Muscle layer of duodenum (tissue), 2 donors: ENCODE data around the gene SDHB.
"Not testable (repeated sequence)": the region's sequence is repeated elsewhere in the genome, so short reads cannot be mapped to it uniquely, and the experiment has no call there.

Experiments
- H3K27ac ChIP-seq: one replicate; pipeline ENCODE4 v1.7.0; 2013; ENCODE audit warnings: mild to moderate bottlenecking, low read length
- H3K27me3 ChIP-seq: one replicate; pipeline ENCODE4 v1.7.0; 2013; ENCODE audit warnings: low read depth, mild to moderate bottlenecking, control low read depth, low read length
- H3K36me3 ChIP-seq, 2 donors: one replicate each; pipeline ENCODE4 v1.7.0; 2013; ENCODE audit warnings: low read length in 2 of 2, control low read depth in 1 of 2, mild to moderate bottlenecking in 1 of 2; ENCODE audit not compliant: insufficient read depth in 2 of 2, control insufficient read depth in 1 of 2
- H3K4me1 ChIP-seq, 2 donors: one replicate each; pipeline ENCODE4 v1.7.0; 2013; ENCODE audit warnings: low read length in 2 of 2, mild to moderate bottlenecking in 2 of 2, control low read depth in 1 of 2, moderate library complexity in 1 of 2; ENCODE audit not compliant: insufficient read depth in 2 of 2, control insufficient read depth in 1 of 2
- H3K4me3 ChIP-seq, 2 donors: one replicate each; pipeline ENCODE4 v1.7.0; 2013; ENCODE audit warnings: low read length in 2 of 2, low read depth in 1 of 2, mild to moderate bottlenecking in 1 of 2
- H3K9me3 ChIP-seq, 2 donors: one replicate each; pipeline ENCODE4 v1.7.0; 2013; ENCODE audit warnings: low read length in 2 of 2, control low read depth in 1 of 2, mild to moderate bottlenecking in 1 of 2; ENCODE audit not compliant: control insufficient read depth in 1 of 2
- donor health status: healthy.

SDHB gene

DNA sequence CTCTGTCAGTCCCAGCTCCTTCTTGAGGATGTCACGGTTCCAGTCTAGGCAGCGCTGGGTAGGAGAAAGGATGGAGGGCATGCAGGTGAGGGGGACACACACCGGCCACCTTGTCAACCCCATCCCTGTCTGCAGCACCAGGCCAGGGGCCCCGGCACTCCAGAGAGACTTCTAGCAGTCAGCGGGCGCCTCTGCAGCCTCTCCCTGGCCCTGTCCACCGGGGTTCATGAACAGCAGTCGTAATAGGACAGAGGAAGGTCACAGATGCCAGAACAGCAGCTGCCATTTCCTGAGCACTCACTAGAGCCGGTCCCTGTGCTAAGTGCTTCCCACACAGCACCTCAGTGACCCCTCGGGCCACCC, 16.3 kb upstream of the SDHB start:
- Histone ChIP-seq H3K36me3 (no peaks in the 10 kb centered on the region), H3K27ac (no peak overlapping the region), H3K27me3 (no peaks in the 10 kb centered on the region), H3K4me1 (no peaks in the 10 kb centered on the region), H3K4me3 (no peak overlapping the region), H3K9me3 (peaks cover 0 to 4% of the 10 kb centered on the region in 2 donors)

- Histone ChIP-seq H3K9me3 (peaks cover 0 to 5% of the 10 kb centered on the region in 2 donors), H3K36me3 (no peaks in the 10 kb centered on the region), H3K27me3 (no peaks in the 10 kb centered on the region), H3K4me1 (no peaks in the 10 kb centered on the region), H3K4me3 (no peak overlapping the region), H3K27ac (no peak overlapping the region)
Observed at GRCh38 chr1:17069452-17070162, 15.8 kb upstream of the SDHB start.

DNA sequence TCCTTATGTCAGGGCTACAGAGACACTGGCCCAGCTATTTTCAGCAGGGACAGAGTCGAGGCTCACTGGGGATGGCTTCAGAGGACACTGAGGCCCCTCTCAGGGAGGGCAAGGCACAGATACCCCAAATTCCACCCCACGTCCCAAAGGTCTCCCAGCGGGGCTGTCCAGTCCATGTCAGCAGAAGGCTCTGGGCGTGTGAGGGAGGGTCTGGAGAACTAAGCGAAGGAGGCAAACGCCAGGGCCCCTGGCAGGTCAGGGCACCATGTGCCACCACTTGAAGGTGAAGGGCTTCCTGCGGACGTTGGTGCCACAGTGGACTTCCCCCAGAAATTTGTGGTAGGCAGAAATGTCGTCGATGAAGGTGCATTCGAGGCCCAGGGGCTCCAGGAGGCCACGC, 15.0 kb upstream of the SDHB start:
- Histone ChIP-seq H3K9me3 (peaks cover 0 to 5% of the 10 kb centered on the region in 2 donors), H3K27me3 (no peaks in the 10 kb centered on the region), H3K36me3 (no peaks in the 10 kb centered on the region), H3K27ac (no peak overlapping the region), H3K4me3 (no peak overlapping the region), H3K4me1 (no peaks in the 10 kb centered on the region)

GRCh38 chr1:17067465-17068240, 13.8 kb upstream of the SDHB start:
- Histone ChIP-seq H3K36me3 (no peaks in the 10 kb centered on the region), H3K27me3 (no peaks in the 10 kb centered on the region), H3K4me3 (no peak overlapping the region), H3K9me3 (peaks cover 0 to 5% of the 10 kb centered on the region in 2 donors), H3K4me1 (no peaks in the 10 kb centered on the region), H3K27ac (no peak overlapping the region)

DNA sequence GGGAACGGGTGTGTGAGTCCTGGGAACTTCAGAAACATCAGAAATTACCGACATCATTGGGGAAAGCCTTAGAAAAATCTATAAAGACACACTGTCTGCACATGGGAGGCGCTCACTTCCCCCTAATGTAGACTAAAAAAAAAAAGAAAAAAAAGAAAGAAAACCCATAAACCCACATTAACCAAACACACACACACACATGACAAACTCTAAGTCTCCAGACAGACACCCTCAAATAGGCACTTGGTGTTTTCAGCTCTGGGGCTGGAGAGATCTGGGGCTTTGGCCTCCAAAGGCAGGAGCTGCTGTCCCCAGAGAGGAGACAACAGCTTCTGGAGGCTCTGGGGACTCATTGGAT, 13.2 kb upstream of the SDHB start:
- no peaks in the 10 kb centered on the region for H3K4me1 ChIP-seq
- H3K9me3 ChIP-seq: peaks cover 0 to 5% of the 10 kb centered on the region in 2 donors
- no peak overlapping the region for H3K4me3 ChIP-seq
- H3K36me3 ChIP-seq: no peaks in the 10 kb centered on the region
- H3K27me3 ChIP-seq: no peaks in the 10 kb centered on the region
- H3K27ac ChIP-seq: no peak overlapping the region

- Histone ChIP-seq H3K27me3 (no peaks in the 10 kb centered on the region), H3K36me3 (no peaks in the 10 kb centered on the region), H3K9me3 (peaks cover 0 to 5% of the 10 kb centered on the region in 2 donors), H3K27ac (no peak overlapping the region), H3K4me3 (no peak overlapping the region), H3K4me1 (no peaks in the 10 kb centered on the region)
Observed at GRCh38 chr1:17066361-17067068, 12.7 kb upstream of the SDHB start.

DNA sequence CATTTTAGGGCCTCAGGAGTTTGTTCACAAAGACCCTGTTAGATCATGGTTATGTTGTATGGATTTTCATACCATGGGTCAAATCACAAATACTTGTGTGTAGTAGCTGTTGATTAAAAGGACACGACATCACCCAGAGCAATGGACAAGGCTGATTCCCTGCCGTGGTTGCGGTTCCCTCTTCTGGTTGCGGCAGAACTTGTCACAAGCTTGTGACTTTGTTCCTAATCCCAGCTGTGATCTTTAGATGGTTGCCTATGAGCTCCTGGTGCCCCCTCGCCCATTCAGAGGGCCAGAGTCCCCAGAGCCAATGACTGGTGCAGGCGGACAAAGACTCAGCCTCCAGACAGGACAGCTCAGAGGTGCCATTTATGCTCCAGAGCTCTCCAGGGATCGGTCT, 11.8 kb upstream of the SDHB start:
- Histone ChIP-seq H3K9me3 (peaks cover 0 to 5% of the 10 kb centered on the region in 2 donors), H3K4me1 (peaks cover 0 to under 1% of the 10 kb centered on the region in 2 donors), H3K27me3 (no peaks in the 10 kb centered on the region), H3K27ac (no peak overlapping the region), H3K4me3 (no peak overlapping the region), H3K36me3 (no peaks in the 10 kb centered on the region)

DNA sequence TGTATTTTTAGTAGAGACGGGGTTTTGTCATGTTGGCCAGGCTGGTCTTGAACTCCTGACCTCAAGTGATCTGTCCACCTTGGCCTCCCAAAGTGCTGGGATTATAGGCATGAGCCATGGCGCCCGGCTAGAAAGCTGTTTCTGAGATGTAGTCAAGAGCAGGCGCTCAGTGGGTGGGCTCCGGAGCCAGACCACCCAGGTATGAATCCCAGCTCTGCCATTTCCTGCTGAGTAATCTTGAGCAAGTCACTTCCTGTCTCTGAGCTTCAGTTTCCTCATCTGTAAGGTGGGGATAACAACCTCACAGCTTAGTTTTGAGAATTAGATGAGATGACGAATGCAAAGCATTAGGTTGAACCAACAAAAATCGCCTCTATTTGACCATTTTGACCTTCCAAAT, 8.9 kb upstream of the SDHB start:
- not testable (repeated sequence) for H3K4me3 ChIP-seq, H3K27me3 ChIP-seq, H3K4me1 ChIP-seq, H3K27ac ChIP-seq, H3K36me3 ChIP-seq, H3K9me3 ChIP-seq

- Histone ChIP-seq H3K4me1 (peaks cover 0 to 9% of the 10 kb centered on the region in 2 donors), H3K36me3 (no peaks in the 10 kb centered on the region), H3K9me3 (peaks cover 0 to 5% of the 10 kb centered on the region in 2 donors), H3K27ac (no peak overlapping the region), H3K4me3 (no peak overlapping the region), H3K27me3 (no peaks in the 10 kb centered on the region)
Observed at GRCh38 chr1:17061892-17062291, 8.1 kb upstream of the SDHB start.

GRCh38 chr1:17061486-17061885, 7.7 kb upstream of the SDHB start:
- Histone ChIP-seq H3K27me3 (no peaks in the 10 kb centered on the region), H3K4me1 (peaks cover 0 to 9% of the 10 kb centered on the region in 2 donors), H3K4me3 (no peak overlapping the region), H3K27ac (no peak overlapping the region), H3K9me3 (peaks cover 0 to 5% of the 10 kb centered on the region in 2 donors), H3K36me3 (no peaks in the 10 kb centered on the region)

- Histone ChIP-seq H3K4me3 (no peak overlapping the region), H3K27me3 (no peaks in the 10 kb centered on the region), H3K9me3 (peaks cover 0 to 3% of the 10 kb centered on the region in 2 donors), H3K36me3 (no peaks in the 10 kb centered on the region), H3K27ac (no peak overlapping the region), H3K4me1 (peaks cover 0 to 9% of the 10 kb centered on the region in 2 donors)
Observed at GRCh38 chr1:17060306-17060749, 6.5 kb upstream of the SDHB start.
